ENCODE measurements around the gene RNF213. TPM values are rescaled to one million over a fixed set of nuclear protein-coding genes. Genes with fewer than 3 reads are reported as not detected.

RNF213 gene
- total and polyA plus RNA-seq, 10 of the 15 experiments (the other 5 are each of a cell fraction or from before 2014, with no cell fraction given), result 18.6 to 145 (median 65.8) TPM

- TF ChIP-seq PAX8 (IDR thresholded peaks at IDR 0.05) (no peak), MAX (IDR thresholded peaks at IDR 0.05; ENCODE audit: low read depth, low read length) (no peak)
Observed at GRCh38 chr17:80220054-80220735, 40.5 kb upstream of the RNF213 start, which contains the start of the genes SGSH and SLC26A11 (continued).

GRCh38 chr17:80220736-80221215 lies 39.9 kb upstream of the RNF213 start:
- peaks cover 0 to 5% of the 10 kb centered on the region in 2 experiments; a peak in 2 of 4 replicates for H3K36me3 ChIP-seq (ENCODE audit: control insufficient read depth in 2 of 2, insufficient read depth in 2 of 2, low read length in 1 of 2)
- no peaks in the 10 kb centered on the region for H3K9me3 ChIP-seq (replicated peaks; ENCODE audit: control insufficient read depth, insufficient read depth, low read length)
- H4K20me1 ChIP-seq (ENCODE audit: control insufficient read depth, insufficient read depth), result no peaks in the 10 kb centered on the region; the same call in 1 of the 2 replicates
- WGBS (ENCODE audit: insufficient coverage, insufficient replicate concordance, low lambda C conversion rate, missing lambda C conversion rate), result 46% methylated on average over 33 of the region's 41 CpGs
- peaks cover 4% of the 10 kb centered on the region for H3K4me1 ChIP-seq (ENCODE audit: control insufficient read depth, insufficient read depth, low read length)
- ATAC-seq (no peak), FAIRE-seq (no peak), DNase-seq (ENCODE audit: low read depth, low spot score) (no peak)
- CTCF ChIA-PET, result no interaction called here
- peak overlapping the region; percentile 94 for H3K4me3 ChIP-seq
- peak overlapping the region; percentile 78 for H2AFZ ChIP-seq (ENCODE audit: control insufficient read depth, low read depth, low read length)
- BruUV-seq (replicated peaks), result no TSS peak
- no peaks in the 10 kb centered on the region for H3K27me3 ChIP-seq (replicated peaks in 1 of 2; ENCODE audit: control insufficient read depth in 2 of 2, insufficient read depth in 2 of 2, low read length in 1 of 2)
- in situ Hi-C loops (cut with MboI) (no loop called here), intact Hi-C loops (cut with micrococcal nuclease; ENCODE audit: unreplicated experiment) (no loop called here)
- TF ChIP-seq MEF2B (IDR thresholded peaks at IDR 0.05; ENCODE audit: partially characterized antibody, poor library complexity, severe bottlenecking), result peak; percentile 29
- no peak for TF ChIP-seq ATF2 (IDR thresholded peaks at IDR 0.05; ENCODE audit: low read length)
- TF ChIP-seq SMARCA5 (IDR thresholded peaks at IDR 0.05), result 0 out of 2 replicates have a peak, but pooled peaks have one; percentile 10
- peak overlapping the region; percentile 90 for H3K4me2 ChIP-seq (ENCODE audit: control insufficient read depth, insufficient read depth)
- H3K9ac ChIP-seq (ENCODE audit: control insufficient read depth, insufficient read depth, low read length), result peak overlapping the region; percentile 80; the same call in 1 of the 2 replicates
- SMC1A ChIA-PET (ENCODE audit: uncharacterized antibody, unreplicated experiment), result no interaction called here
- POLR2A ChIA-PET, result interaction anchor here (0.6 to 1.5 kb wide), 5 partner anchors 14 to 518 kb away, joined by 3 to 4 read pairs (median 3); no protein-coding TSS in a partner anchor
- H3K27ac ChIP-seq (ENCODE audit: control insufficient read depth, insufficient read depth), result no peak overlapping the region
- peaks cover 4% of the 10 kb centered on the region for H3K79me2 ChIP-seq (ENCODE audit: control insufficient read depth, insufficient read depth, low read length)
- RAD21 ChIA-PET (ENCODE audit: unreplicated experiment), result interaction anchor here (2.2 kb wide), 1 partner anchor 43 kb away, joined by 10 read pairs; no protein-coding TSS in a partner anchor

Data from GM12878 (cell line).